ENCODE measurements around the gene SLC6A19. TPM values are rescaled to one million over a fixed set of nuclear protein-coding genes. Genes with fewer than 3 reads are reported as not detected.

Gene SLC6A19
- polyA plus RNA-seq, 3 donors = not detected

DNA sequence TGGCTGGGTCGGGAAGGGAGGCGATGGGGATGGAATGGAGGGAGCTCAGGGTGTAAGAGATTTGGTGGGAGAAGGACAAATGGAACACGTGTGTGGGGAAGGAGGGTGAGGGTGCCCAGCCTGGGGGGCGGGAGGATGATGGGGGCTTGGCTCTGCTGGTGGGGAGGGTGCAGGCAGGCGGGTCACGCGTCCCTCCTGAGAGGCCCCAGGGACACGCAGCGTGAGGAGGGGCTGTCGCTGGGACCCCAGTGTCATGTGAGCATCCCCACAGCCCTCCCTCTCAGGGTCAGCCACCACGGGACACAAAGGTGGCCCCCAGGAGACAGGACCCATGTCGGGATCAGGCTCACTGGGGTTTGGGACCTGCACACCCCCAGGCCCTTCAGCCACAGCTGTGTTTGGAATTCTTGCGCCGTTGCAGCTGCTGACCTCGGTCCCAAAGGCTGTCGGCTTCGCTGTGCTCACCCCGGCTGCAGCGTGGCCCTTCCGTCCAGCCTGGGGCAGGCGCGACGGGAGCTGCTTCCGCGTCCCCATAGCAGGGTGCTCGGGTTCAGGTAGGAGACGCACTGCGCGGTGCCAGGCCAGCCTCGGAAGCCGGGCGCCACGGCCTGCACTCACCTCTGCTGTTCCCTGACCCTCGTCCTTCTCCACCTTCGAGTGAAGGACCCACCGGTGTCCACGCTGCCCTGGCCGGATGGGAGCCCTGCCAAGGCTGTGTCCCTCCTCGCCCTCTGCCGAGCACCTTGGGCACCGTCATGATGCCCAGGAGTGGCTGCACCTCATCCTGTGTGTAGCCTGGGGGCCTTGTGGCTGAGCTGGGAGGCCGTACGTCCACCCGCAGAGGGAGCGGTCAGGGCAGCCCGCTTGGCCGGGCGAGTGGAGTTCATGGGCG lies 5.4 kb downstream of the SLC6A19 start:
- H3K4me1 Mint-ChIP-seq = no peaks in the 10 kb centered on the region
- DNase-seq = no peak
- no peaks in the 10 kb centered on the region for H3K36me3 Mint-ChIP-seq
- H3K4me2 ChIP-seq (replicated peaks; ENCODE audit: extremely low read depth, low read length, poor library complexity, severe bottlenecking) = no peak overlapping the region
- no peak overlapping the region for H3K4me3 ChIP-seq (replicated peaks in 1 of 3; ENCODE audit: low read depth in 2 of 3, low read length in 3 of 3)
- 93% methylated on average over 41 of the region's 49 CpGs for WGBS (ENCODE audit: insufficient coverage)
- TF ChIP-seq, protein P1, sequence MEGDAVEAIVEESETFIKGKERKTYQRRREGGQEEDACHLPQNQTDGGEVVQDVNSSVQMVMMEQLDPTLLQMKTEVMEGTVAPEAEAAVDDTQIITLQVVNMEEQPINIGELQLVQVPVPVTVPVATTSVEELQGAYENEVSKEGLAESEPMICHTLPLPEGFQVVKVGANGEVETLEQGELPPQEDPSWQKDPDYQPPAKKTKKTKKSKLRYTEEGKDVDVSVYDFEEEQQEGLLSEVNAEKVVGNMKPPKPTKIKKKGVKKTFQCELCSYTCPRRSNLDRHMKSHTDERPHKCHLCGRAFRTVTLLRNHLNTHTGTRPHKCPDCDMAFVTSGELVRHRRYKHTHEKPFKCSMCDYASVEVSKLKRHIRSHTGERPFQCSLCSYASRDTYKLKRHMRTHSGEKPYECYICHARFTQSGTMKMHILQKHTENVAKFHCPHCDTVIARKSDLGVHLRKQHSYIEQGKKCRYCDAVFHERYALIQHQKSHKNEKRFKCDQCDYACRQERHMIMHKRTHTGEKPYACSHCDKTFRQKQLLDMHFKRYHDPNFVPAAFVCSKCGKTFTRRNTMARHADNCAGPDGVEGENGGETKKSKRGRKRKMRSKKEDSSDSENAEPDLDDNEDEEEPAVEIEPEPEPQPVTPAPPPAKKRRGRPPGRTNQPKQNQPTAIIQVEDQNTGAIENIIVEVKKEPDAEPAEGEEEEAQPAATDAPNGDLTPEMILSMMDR (IDR thresholded peaks at IDR 0.05) = no peak
- H3K27ac Mint-ChIP-seq = no peak overlapping the region
- no peak overlapping the region for H3K4me3 Mint-ChIP-seq
- no peaks in the 10 kb centered on the region for H3K9me3 ChIP-seq (replicated peaks in 1 of 2; ENCODE audit: control insufficient read depth in 1 of 2, insufficient read depth in 1 of 2, low read length in 2 of 2)
- no peak overlapping the region for H2AFZ ChIP-seq (ENCODE audit: insufficient read depth, low read depth, low read length, poor library complexity, severe bottlenecking)
- H3K27ac ChIP-seq (ENCODE audit: low read depth in 1 of 2, low read length in 2 of 2) = no peak overlapping the region
- intact Hi-C loops (cut with micrococcal nuclease) = no loop called here
- H3K27me3 Mint-ChIP-seq (ENCODE audit: low read depth in 3 of 3) = peaks cover 3 to 7% (median 4%) of the 10 kb centered on the region in 3 donors
- no peaks in the 10 kb centered on the region for H3K4me1 ChIP-seq (ENCODE audit: control insufficient read depth in 1 of 2, insufficient read depth in 2 of 2, low read length in 2 of 2)
- H3K9me3 Mint-ChIP-seq = peaks cover 0 to 1% (median 0%) of the 10 kb centered on the region in 7 donors
- no peaks in the 10 kb centered on the region for H3K27me3 ChIP-seq (ENCODE audit: control insufficient read depth in 2 of 2, insufficient read depth in 2 of 2, low read length in 2 of 2)
- H3K36me3 ChIP-seq (replicated peaks in 1 of 2; ENCODE audit: control insufficient read depth in 1 of 2, insufficient read depth in 2 of 2, low read length in 2 of 2) = no peaks in the 10 kb centered on the region
- no peak overlapping the region for H3K9ac ChIP-seq (ENCODE audit: insufficient read depth, low read length, poor library complexity, severe bottlenecking)
- no peaks in the 10 kb centered on the region for H4K20me1 ChIP-seq (ENCODE audit: insufficient read depth, low read length)
- H3K79me2 ChIP-seq (ENCODE audit: insufficient read depth, low read length) = no peaks in the 10 kb centered on the region

DNA sequence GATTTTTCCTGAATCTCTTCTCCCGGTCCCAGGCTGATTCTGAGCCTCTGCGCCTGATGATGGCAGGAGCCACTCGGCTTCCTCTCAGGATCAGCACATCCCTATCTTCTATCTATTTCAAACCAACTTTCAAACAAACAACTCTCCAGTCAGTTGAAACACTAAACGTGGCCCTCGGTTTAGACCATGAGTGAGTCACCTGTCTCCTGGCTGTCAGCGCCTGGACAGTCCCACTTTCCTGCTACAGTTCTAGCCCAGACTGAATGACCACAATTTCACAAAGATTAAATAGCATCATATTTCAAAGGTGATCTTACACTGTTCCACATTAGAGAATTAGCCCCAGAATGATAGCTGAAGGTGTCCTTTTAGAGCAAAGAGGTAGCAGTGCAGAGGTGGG lies 6.2 kb downstream of the SLC6A19 start:
- no peaks in the 10 kb centered on the region for H3K4me1 ChIP-seq (ENCODE audit: control insufficient read depth in 1 of 2, insufficient read depth in 2 of 2, low read length in 2 of 2)
- DNase-seq = no peak
- Mint-ChIP-seq H3K27ac (no peak overlapping the region), H3K36me3 (no peaks in the 10 kb centered on the region), H3K9me3 (peaks cover 0 to 4% (median 0%) of the 10 kb centered on the region in 7 donors), H3K27me3 (ENCODE audit: low read depth in 3 of 3) (peaks cover 3 to 9% (median 6%) of the 10 kb centered on the region in 3 donors), H3K4me1 (no peaks in the 10 kb centered on the region), H3K4me3 (no peak overlapping the region)
- H3K79me2 ChIP-seq (ENCODE audit: insufficient read depth, low read length) = no peaks in the 10 kb centered on the region
- TF ChIP-seq, protein P1 (IDR thresholded peaks at IDR 0.05) = no peak
- H3K36me3 ChIP-seq (replicated peaks in 1 of 2; ENCODE audit: control insufficient read depth in 1 of 2, insufficient read depth in 2 of 2, low read length in 2 of 2) = no peaks in the 10 kb centered on the region
- H4K20me1 ChIP-seq (ENCODE audit: insufficient read depth, low read length) = no peaks in the 10 kb centered on the region
- H3K27ac ChIP-seq (ENCODE audit: low read depth in 1 of 2, low read length in 2 of 2) = no peak overlapping the region
- no peaks in the 10 kb centered on the region for H3K9me3 ChIP-seq (replicated peaks in 1 of 2; ENCODE audit: control insufficient read depth in 1 of 2, insufficient read depth in 1 of 2, low read length in 2 of 2)
- intact Hi-C loops (cut with micrococcal nuclease) = no loop called here
- no peak overlapping the region for H3K9ac ChIP-seq (ENCODE audit: insufficient read depth, low read length, poor library complexity, severe bottlenecking)
- WGBS (ENCODE audit: insufficient coverage) = 89% methylated on average over 6 of the region's 6 CpGs
- H3K4me3 ChIP-seq (replicated peaks in 1 of 3; ENCODE audit: low read depth in 2 of 3, low read length in 3 of 3) = no peak overlapping the region
- H3K27me3 ChIP-seq (ENCODE audit: control insufficient read depth in 2 of 2, insufficient read depth in 2 of 2, low read length in 2 of 2) = no peaks in the 10 kb centered on the region
- H3K4me2 ChIP-seq (replicated peaks; ENCODE audit: extremely low read depth, low read length, poor library complexity, severe bottlenecking) = no peak overlapping the region
- H2AFZ ChIP-seq (ENCODE audit: insufficient read depth, low read depth, low read length, poor library complexity, severe bottlenecking) = no peak overlapping the region

Data from CD14-positive monocyte (primary cell).